Measurements from ENCODE around the gene OPN1MW. TPM values are rescaled to one million over a fixed set of nuclear protein-coding genes. Genes with fewer than 3 reads are reported as not detected.
"Not testable (repeated sequence)": the region's sequence is repeated elsewhere in the genome, so short reads cannot be mapped to it uniquely, and the experiment has no call there.

Gene OPN1MW
- total RNA-seq: not detected

DNA sequence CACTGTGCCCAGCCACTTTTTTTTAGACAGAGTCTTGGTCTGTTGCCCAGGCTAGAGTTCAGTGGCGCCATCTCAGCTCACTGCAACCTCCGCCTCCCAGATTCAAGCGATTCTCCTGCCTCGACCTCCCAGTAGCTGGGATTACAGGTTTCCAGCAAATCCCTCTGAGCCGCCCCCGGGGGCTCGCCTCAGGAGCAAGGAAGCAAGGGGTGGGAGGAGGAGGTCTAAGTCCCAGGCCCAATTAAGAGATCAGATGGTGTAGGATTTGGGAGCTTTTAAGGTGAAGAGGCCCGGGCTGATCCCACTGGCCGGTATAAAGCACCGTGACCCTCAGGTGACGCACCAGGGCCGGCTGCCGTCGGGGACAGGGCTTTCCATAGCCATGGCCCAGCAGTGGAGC, at the start of gene OPN1MW:
Gene OPN1MW (plus strand): TSS at position 301 of the 400 bp plus-strand sequence. CDS start 82 bp downstream, at position 383.
- not testable (repeated sequence) for H3K4me3 ChIP-seq (ENCODE audit: low read length); H3K27me3 ChIP-seq (ENCODE audit: insufficient read depth, low read length); H3K9me3 ChIP-seq (ENCODE audit: low read depth, low read length); H3K4me1 ChIP-seq (ENCODE audit: insufficient read depth, low read length)

DNA sequence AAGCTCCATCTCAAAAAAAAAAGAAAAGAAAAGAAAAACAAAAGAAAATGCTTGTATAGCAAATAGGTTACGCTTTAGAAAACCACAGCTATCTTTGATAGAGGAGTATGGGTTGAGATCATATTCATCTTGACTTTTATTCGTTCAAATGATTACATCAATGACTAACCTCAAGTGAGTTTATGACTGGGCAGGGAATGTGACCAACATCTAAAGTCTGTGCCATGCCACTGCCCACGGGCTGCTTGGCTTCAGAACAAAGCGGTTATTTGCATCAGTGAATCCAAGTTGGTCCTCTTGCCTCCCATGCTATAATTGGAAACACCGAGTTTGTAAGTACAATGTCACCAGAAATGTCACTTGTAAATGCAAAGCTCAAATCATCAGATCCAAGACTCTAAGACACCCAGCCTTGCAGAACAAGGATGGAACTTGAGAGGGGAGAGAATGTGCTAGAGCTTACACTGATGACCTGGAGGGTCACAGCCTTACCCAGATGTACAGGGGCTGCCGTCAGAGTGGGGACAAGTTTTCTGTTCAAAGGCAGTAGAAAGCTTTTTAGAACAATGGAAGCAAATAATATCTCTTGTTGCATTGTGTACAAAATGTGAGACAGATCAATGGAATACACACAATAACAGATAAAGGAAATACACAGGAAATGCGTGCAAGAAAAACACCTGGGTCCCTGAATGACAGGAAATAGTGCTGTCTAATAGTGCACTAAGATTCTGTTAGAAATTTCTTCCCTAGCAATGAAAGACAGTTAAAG, 46.8 kb upstream of the OPN1MW start:
- Histone ChIP-seq H3K9me3 (ENCODE audit: low read depth, low read length) (no peaks in the 10 kb centered on the region), H3K27me3 (ENCODE audit: insufficient read depth, low read length) (no peaks in the 10 kb centered on the region), H3K4me3 (ENCODE audit: low read length) (no peak overlapping the region), H3K4me1 (ENCODE audit: insufficient read depth, low read length) (peaks cover 13% of the 10 kb centered on the region)

DNA sequence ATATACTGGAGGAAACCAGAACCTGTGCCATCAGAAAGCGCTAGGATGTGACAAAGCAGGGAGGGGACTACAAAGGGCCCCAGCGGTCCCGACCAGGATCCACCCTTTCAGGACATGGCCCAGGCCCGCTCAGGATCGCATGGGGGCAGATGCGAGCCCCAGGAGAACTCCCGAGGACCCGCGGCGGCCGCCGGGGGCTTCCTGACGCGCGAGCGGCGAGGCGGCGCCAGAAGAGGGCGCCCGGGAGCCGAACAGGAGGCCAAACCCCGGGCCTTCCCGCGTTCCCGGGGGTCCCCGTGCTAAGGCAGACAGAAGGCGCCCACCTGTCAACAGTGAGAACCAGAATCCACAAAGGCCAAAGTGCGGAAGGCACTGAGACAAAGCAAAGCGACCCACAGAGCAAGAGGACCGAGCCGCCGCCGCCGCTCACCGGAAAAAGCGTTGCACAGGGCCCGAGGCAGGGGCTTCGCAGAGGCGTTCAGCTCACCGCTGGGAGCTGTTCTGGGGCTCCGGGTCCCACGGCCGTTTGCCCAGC, 45.7 kb upstream of the OPN1MW start:
- Histone ChIP-seq H3K4me3 (ENCODE audit: low read length) (no peak overlapping the region), H3K27me3 (ENCODE audit: insufficient read depth, low read length) (no peaks in the 10 kb centered on the region), H3K4me1 (ENCODE audit: insufficient read depth, low read length) (peaks cover 13% of the 10 kb centered on the region), H3K9me3 (ENCODE audit: low read depth, low read length) (no peaks in the 10 kb centered on the region)

DNA sequence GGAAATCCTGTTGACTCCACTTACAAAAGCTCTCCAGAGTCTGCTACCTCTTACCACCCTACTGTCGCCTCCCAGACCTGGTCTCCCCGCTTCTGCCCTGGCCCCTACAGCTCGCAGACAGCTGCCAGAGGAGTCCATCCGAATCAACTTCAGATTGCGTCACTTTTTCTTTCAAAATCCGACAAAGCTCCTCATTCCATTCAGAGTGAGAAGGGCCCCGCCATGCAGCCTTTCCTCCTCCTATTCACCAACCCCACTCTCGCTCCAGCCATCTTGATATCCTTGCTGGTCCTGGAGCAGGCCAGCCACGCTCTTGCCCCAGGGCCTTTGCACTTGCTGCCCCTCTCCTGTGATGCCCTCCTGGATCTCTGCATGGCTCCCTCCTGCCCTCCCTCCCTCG, 43.5 kb upstream of the OPN1MW start:
- H3K4me1 ChIP-seq (ENCODE audit: insufficient read depth, low read length): peaks cover 13% of the 10 kb centered on the region
- H3K27me3 ChIP-seq (ENCODE audit: insufficient read depth, low read length): no peaks in the 10 kb centered on the region
- H3K4me3 ChIP-seq (ENCODE audit: low read length): no peak overlapping the region
- H3K9me3 ChIP-seq (ENCODE audit: low read depth, low read length): no peaks in the 10 kb centered on the region

DNA sequence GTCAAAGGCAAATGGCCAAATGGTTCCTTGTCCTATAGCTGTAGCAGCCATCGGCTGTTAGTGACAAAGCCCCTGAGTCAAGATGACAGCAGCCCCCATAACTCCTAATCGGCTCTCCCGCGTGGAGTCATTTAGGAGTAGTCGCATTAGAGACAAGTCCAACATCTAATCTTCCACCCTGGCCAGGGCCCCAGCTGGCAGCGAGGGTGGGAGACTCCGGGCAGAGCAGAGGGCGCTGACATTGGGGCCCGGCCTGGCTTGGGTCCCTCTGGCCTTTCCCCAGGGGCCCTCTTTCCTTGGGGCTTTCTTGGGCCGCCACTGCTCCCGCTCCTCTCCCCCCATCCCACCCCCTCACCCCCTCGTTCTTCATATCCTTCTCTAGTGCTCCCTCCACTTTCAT, 42.2 kb upstream of the OPN1MW start:
- no peak overlapping the region for H3K4me3 ChIP-seq (ENCODE audit: low read length)
- no peaks in the 10 kb centered on the region for H3K9me3 ChIP-seq (ENCODE audit: low read depth, low read length)
- H3K27me3 ChIP-seq (ENCODE audit: insufficient read depth, low read length): no peaks in the 10 kb centered on the region
- peaks cover 12% of the 10 kb centered on the region for H3K4me1 ChIP-seq (ENCODE audit: insufficient read depth, low read length)

DNA sequence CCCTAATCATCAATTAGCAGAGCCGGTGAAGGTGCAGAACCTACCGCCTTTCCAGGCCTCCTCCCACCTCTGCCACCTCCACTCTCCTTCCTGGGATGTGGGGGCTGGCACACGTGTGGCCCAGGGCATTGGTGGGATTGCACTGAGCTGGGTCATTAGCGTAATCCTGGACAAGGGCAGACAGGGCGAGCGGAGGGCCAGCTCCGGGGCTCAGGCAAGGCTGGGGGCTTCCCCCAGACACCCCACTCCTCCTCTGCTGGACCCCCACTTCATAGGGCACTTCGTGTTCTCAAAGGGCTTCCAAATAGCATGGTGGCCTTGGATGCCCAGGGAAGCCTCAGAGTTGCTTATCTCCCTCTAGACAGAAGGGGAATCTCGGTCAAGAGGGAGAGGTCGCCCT, 41.7 kb upstream of the OPN1MW start:
- Histone ChIP-seq H3K9me3 (ENCODE audit: low read depth, low read length) (no peaks in the 10 kb centered on the region), H3K27me3 (ENCODE audit: insufficient read depth, low read length) (no peaks in the 10 kb centered on the region), H3K4me3 (ENCODE audit: low read length) (no peak overlapping the region), H3K4me1 (ENCODE audit: insufficient read depth, low read length) (peaks cover 7% of the 10 kb centered on the region)

DNA sequence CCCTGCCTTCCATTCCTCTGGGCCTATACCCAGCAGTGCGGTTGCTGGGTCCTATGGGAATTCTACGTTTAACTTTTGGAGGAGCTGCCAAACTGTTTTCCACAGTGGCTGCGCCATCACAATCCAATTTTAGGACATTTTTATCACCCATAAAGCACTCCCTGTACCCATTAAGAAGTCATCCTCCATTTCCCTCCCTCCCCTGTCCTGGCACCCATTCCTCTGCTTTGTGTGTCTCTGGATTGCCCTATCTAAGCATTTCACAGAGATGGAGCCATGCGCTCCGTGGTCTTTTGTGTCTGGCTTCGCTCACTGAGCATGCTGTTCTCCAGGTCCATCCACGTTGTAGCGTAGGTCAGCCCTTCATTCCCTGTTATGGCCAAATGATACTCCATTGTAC, 40.0 kb upstream of the OPN1MW start:
- no peaks in the 10 kb centered on the region for H3K27me3 ChIP-seq (ENCODE audit: insufficient read depth, low read length)
- no peaks in the 10 kb centered on the region for H3K9me3 ChIP-seq (ENCODE audit: low read depth, low read length)
- no peaks in the 10 kb centered on the region for H3K4me1 ChIP-seq (ENCODE audit: insufficient read depth, low read length)
- no peak overlapping the region for H3K4me3 ChIP-seq (ENCODE audit: low read length)

DNA sequence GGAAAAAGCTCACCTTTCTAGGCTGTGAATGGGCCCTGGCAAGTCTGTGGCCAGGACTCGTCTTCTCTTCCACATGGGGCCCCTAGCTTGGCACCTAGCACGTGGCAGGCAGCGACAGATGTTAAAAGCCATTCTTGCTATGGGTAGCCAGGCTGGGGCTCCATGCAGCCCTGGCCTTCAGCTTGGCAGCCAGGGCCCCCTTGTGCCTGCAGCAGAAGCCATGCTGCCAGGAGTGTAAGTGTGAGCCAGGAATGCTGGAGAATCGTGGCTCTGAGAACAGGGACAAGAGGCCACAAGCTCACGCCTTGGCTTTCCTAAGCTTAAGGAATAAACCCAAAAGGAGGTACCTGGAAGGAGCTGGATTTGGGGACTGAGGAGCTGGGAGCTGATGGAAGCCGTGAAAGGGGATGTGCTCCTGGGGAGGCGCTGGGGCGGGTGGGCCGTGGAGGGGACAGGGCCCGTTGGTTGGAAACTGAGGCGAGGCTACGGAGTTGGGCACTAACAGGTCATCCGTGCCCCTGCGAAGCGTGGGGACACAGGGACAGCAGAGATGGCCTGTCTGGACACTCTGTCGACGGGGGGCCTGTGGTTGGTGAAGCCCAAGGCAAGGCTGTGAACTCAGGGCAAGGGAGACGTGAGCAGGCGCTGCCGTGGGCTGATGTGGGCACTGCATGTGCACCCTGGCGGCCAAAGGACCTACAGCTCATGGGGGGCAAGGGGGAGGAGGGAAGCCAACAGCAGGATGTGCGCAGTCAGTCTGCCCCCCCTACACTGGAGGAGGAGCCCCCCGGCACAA, 39.2 kb upstream of the OPN1MW start:
- Histone ChIP-seq H3K27me3 (ENCODE audit: insufficient read depth, low read length) (no peaks in the 10 kb centered on the region), H3K4me3 (ENCODE audit: low read length) (no peak overlapping the region), H3K4me1 (ENCODE audit: insufficient read depth, low read length) (no peaks in the 10 kb centered on the region), H3K9me3 (ENCODE audit: low read depth, low read length) (no peaks in the 10 kb centered on the region)

DNA sequence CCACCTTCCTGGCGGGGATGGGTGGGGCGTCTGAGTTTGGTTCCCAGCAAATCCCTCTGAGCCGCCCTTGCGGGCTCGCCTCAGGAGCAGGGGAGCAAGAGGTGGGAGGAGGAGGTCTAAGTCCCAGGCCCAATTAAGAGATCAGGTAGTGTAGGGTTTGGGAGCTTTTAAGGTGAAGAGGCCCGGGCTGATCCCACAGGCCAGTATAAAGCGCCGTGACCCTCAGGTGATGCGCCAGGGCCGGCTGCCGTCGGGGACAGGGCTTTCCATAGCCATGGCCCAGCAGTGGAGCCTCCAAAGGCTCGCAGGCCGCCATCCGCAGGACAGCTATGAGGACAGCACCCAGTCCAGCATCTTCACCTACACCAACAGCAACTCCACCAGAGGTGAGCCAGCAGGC, 38.4 kb upstream of the OPN1MW start, which contains the start of gene OPN1LW:
Gene OPN1LW (plus strand): TSS at position 234 of the 400 bp plus-strand sequence. CDS start 41 bp downstream, at position 275.
- H3K4me1 ChIP-seq (ENCODE audit: insufficient read depth, low read length); H3K27me3 ChIP-seq (ENCODE audit: insufficient read depth, low read length); H3K9me3 ChIP-seq (ENCODE audit: low read depth, low read length); H3K4me3 ChIP-seq (ENCODE audit: low read length): not testable (repeated sequence)

DNA sequence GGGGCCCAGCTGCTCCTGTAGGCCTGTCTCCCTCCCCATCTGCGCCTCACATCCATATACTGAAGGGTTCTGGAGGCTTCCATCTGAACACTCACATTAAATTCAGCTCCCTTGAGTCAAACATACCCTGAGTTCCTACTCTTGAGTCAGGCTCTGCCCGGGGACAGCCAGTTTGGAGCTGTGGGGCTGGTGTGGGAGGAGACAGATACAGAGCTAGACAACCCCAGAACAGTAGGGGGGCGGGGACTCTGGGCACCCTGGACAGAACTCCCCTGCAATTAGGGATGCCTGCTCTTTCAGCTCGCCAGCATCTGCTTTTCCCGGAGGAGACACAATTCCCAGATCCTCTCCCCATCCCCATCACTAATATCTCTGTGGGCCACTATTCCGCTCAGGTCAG, 31.4 kb upstream of the OPN1MW start:
- not testable (repeated sequence) for H3K4me3 ChIP-seq (ENCODE audit: low read length); H3K9me3 ChIP-seq (ENCODE audit: low read depth, low read length); H3K4me1 ChIP-seq (ENCODE audit: insufficient read depth, low read length); H3K27me3 ChIP-seq (ENCODE audit: insufficient read depth, low read length)

DNA sequence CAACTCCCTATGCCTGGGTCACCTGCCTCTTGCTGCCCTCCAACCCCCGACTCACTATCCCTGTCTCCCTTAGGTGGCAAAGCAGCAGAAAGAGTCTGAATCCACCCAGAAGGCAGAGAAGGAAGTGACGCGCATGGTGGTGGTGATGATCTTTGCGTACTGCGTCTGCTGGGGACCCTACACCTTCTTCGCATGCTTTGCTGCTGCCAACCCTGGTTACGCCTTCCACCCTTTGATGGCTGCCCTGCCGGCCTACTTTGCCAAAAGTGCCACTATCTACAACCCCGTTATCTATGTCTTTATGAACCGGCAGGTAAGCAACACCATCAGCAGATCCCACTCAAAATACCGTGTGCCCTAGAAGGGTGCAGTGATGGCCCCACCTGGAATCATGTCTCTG, 26.2 kb upstream of the OPN1MW start:
- not testable (repeated sequence) for H3K4me3 ChIP-seq (ENCODE audit: low read length); H3K9me3 ChIP-seq (ENCODE audit: low read depth, low read length); H3K27me3 ChIP-seq (ENCODE audit: insufficient read depth, low read length); H3K4me1 ChIP-seq (ENCODE audit: insufficient read depth, low read length)

DNA sequence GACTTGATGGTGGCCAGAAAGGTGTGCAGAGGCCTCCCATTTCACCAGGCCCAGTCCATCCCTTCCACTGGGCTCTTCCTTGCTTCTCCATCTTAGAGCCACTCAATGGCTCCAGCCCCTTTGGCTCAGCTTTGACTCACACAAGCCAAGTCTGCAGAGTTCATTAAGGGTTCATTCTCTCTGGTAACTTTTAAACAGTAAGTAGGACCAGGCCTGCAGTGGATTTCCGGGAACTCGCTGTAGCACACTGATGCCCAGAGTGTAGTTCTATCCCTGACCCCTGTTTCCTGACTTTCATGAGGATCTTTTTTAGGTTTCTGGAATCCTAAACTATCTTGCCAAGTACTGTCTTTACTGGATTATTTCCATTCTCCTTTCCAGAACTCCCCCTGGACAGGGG, 25.2 kb upstream of the OPN1MW start:
- H3K4me3 ChIP-seq (ENCODE audit: low read length); H3K9me3 ChIP-seq (ENCODE audit: low read depth, low read length); H3K4me1 ChIP-seq (ENCODE audit: insufficient read depth, low read length); H3K27me3 ChIP-seq (ENCODE audit: insufficient read depth, low read length): not testable (repeated sequence)

DNA sequence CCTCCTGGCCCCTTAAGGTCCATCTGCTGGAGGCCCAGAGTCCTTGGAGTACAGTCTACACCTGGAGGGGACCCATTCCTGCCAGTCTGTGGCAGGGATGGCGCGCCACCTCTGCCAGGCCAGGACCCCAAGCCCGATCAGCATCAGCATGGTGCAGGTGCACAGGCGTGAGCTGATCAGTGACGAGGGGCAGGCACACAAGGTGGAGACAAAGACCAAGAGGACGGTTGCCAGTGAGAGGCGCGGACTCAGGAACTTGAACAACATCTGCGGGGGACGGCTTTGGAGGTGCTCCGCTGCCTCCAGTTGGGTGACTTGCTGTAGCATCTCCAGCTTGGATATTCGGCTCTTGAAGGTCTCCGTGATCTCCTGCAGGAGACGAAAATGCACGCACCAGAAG, 23.1 kb upstream of the OPN1MW start:
- H3K4me1 ChIP-seq (ENCODE audit: insufficient read depth, low read length); H3K4me3 ChIP-seq (ENCODE audit: low read length); H3K9me3 ChIP-seq (ENCODE audit: low read depth, low read length); H3K27me3 ChIP-seq (ENCODE audit: insufficient read depth, low read length): not testable (repeated sequence)

DNA sequence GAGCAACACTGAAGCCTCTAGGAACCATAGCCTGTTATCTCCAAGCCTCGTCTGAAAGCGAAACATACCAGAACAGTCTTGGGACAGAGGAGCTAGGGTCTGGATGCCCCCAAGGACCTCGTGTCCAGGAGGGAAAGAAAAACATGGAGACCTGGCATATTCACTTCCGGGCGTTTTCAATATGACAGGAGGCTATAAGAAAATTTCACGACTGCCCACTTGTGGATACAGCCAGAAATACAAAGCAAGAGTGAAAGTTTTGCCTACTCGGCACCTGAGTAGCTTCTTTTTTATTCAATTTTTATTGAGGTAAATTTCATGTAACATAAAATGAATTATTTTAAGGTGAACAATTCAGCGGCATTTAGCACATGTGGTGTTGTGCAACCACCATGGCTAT, 17.5 kb upstream of the OPN1MW start:
- not testable (repeated sequence) for H3K4me3 ChIP-seq (ENCODE audit: low read length); H3K27me3 ChIP-seq (ENCODE audit: insufficient read depth, low read length); H3K9me3 ChIP-seq (ENCODE audit: low read depth, low read length); H3K4me1 ChIP-seq (ENCODE audit: insufficient read depth, low read length)

DNA sequence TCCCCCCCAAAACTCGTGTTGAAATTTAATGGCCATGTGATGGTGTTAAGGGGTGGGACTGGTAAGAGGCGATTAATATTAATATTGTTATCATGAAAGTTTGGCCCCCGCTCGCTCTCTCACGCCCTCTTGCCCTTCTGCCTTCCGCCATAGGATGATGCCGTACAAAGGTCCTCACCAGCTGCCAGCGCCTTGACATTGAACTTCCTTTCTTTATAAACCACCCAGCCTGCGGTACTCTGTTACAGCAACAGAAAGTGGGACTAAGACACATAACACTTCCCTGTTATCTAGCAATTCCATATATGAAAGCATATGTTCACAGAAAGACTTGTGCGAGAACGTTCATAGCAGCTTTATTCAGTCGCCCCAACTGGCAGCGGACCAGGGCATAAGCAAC, 14.0 kb upstream of the OPN1MW start:
- H3K27me3 ChIP-seq (ENCODE audit: insufficient read depth, low read length); H3K9me3 ChIP-seq (ENCODE audit: low read depth, low read length); H3K4me1 ChIP-seq (ENCODE audit: insufficient read depth, low read length); H3K4me3 ChIP-seq (ENCODE audit: low read length): not testable (repeated sequence)

DNA sequence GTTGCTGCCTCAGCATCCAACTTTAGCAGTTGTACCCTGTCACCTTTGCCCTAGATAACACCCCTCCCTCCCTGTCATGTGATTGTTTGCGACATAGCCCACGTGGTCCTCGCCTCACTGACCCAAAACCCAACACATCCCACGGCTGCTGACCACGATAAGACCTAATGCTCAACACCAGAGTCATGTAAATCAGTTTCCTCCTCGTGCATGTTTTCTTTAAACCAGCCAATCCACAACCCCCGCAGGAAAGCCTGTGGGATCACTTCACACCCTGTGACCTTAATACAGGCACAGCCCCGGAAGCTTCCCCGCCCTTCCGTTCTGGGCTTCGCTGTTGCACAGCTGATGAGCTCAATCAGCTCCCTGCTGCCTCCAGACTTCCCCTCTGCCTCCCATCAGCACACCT, 9.9 kb upstream of the OPN1MW start:
- H3K27me3 ChIP-seq (ENCODE audit: insufficient read depth, low read length); H3K9me3 ChIP-seq (ENCODE audit: low read depth, low read length); H3K4me3 ChIP-seq (ENCODE audit: low read length); H3K4me1 ChIP-seq (ENCODE audit: insufficient read depth, low read length): not testable (repeated sequence)

Data from mononuclear cell (primary cell).